Measurements from ENCODE around the gene BCKDK. TPM values are rescaled to one million over a fixed set of nuclear protein-coding genes. Genes with fewer than 3 reads are reported as not detected.

Gene BCKDK
- total and polyA plus RNA-seq, 2 of the 13 experiments (the other 11 are each of a cell fraction or from before 2014, with no cell fraction given), result 24.9 to 42.6 TPM

GRCh38 chr16:31141489-31142108, 33.4 kb downstream of the BCKDK start (continued):
- TF ChIP-seq UBTF (CRISPR knock-in tag; IDR thresholded peaks at IDR 0.05) (no peak; the same call in none of the 2 replicates), SIN3B (IDR thresholded peaks at IDR 0.05; ENCODE audit: low read length) (no peak), ZNF263 (CRISPR knock-in tag; IDR thresholded peaks at IDR 0.05) (peak; percentile 57; the same call in 1 of the 2 replicates), TAF1 (CRISPR knock-in tag; IDR thresholded peaks at IDR 0.05) (peak; percentile 40), ZNF10 (CRISPR knock-in tag; IDR thresholded peaks at IDR 0.05; ENCODE audit: borderline replicate concordance, low read depth) (no peak), ZNF33A (CRISPR knock-in tag; IDR thresholded peaks at IDR 0.05; ENCODE audit: borderline replicate concordance) (no peak), ONECUT2 (CRISPR knock-in tag; IDR thresholded peaks at IDR 0.05) (no peak), ZNF773 (CRISPR knock-in tag; IDR thresholded peaks at IDR 0.05; ENCODE audit: borderline replicate concordance) (no peak), ZNF280D (CRISPR knock-in tag; IDR thresholded peaks at IDR 0.05) (no peak), GATA4 (IDR thresholded peaks at IDR 0.05; ENCODE audit: borderline replicate concordance, low read depth) (no peak), SP5 (CRISPR knock-in tag; IDR thresholded peaks at IDR 0.05; ENCODE audit: borderline replicate concordance, low read depth) (no peak), SOX5 (CRISPR knock-in tag; IDR thresholded peaks at IDR 0.05; ENCODE audit: borderline replicate concordance) (no peak), ZNF589 (CRISPR knock-in tag; conservative IDR thresholded peaks at IDR 0.05) (no peak), CBX2 (IDR thresholded peaks at IDR 0.05; ENCODE audit: low read depth, low read length) (no peak), CBX2 (CRISPR knock-in tag; IDR thresholded peaks at IDR 0.05; ENCODE audit: low read depth) (no peak), ZBTB7A (CRISPR knock-in tag; IDR thresholded peaks at IDR 0.05) (no peak)
- TF ChIP-seq, protein P1, sequence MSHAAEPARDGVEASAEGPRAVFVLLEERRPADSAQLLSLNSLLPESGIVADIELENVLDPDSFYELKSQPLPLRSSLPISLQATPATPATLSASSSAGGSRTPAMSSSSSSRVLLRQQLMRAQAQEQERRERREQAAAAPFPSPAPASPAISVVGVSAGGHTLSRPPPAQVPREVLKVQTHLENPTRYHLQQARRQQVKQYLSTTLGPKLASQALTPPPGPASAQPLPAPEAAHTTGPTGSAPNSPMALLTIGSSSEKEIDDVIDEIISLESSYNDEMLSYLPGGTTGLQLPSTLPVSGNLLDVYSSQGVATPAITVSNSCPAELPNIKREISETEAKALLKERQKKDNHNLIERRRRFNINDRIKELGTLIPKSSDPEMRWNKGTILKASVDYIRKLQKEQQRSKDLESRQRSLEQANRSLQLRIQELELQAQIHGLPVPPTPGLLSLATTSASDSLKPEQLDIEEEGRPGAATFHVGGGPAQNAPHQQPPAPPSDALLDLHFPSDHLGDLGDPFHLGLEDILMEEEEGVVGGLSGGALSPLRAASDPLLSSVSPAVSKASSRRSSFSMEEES (CRISPR knock-in tag; IDR thresholded peaks at IDR 0.05), result no peak
- TF ChIP-seq, protein P2, sequence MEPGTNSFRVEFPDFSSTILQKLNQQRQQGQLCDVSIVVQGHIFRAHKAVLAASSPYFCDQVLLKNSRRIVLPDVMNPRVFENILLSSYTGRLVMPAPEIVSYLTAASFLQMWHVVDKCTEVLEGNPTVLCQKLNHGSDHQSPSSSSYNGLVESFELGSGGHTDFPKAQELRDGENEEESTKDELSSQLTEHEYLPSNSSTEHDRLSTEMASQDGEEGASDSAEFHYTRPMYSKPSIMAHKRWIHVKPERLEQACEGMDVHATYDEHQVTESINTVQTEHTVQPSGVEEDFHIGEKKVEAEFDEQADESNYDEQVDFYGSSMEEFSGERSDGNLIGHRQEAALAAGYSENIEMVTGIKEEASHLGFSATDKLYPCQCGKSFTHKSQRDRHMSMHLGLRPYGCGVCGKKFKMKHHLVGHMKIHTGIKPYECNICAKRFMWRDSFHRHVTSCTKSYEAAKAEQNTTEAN (CRISPR knock-in tag; conservative IDR thresholded peaks at IDR 0.05), result no peak
- TF ChIP-seq, protein P3, sequence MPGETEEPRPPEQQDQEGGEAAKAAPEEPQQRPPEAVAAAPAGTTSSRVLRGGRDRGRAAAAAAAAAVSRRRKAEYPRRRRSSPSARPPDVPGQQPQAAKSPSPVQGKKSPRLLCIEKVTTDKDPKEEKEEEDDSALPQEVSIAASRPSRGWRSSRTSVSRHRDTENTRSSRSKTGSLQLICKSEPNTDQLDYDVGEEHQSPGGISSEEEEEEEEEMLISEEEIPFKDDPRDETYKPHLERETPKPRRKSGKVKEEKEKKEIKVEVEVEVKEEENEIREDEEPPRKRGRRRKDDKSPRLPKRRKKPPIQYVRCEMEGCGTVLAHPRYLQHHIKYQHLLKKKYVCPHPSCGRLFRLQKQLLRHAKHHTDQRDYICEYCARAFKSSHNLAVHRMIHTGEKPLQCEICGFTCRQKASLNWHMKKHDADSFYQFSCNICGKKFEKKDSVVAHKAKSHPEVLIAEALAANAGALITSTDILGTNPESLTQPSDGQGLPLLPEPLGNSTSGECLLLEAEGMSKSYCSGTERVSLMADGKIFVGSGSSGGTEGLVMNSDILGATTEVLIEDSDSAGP (CRISPR knock-in tag; IDR thresholded peaks at IDR 0.05; ENCODE audit: borderline replicate concordance), result no peak
